ENCODE results near the gene TRIP10. TPM values are rescaled to one million over a fixed set of nuclear protein-coding genes. Genes with fewer than 3 reads are reported as not detected.
"Not testable (repeated sequence)": the region's sequence is repeated elsewhere in the genome, so short reads cannot be mapped to it uniquely, and the experiment has no call there.

The TRIP10 gene
- total RNA-seq, 3 donors from 2014 or later, result 56.9 to 98.1 (median 87.5) TPM

- Histone ChIP-seq H3K27ac (peak overlapping the region; percentile 70 to 83), H3K4me3 (no peak overlapping the region), H3K4me1 (peaks cover 13 to 28% of the 10 kb centered on the region in 2 donors), H3K27me3 (no peaks in the 10 kb centered on the region), H3K9me3 (no peaks in the 10 kb centered on the region), H3K36me3 (no peaks in the 10 kb centered on the region)
- no peak for DNase-seq (ENCODE audit: low spot score in 2 of 2)
- intact Hi-C loops (cut with DNase I; ENCODE audit: low total_unique reads), result loop anchor here (10.0 kb wide), 1 partner anchor 1048 kb away; the partner anchor contains the start of gene RPL36
- no peak for TF ChIP-seq CTCF (IDR thresholded peaks at IDR 0.05)
- TF ChIP-seq POLR2AphosphoS5 (IDR thresholded peaks at IDR 0.05), result no peak
- no peak for TF ChIP-seq POLR2A (IDR thresholded peaks at IDR 0.05)
Observed at GRCh38 chr19:6743066-6743465, 3.6 kb downstream of the TRIP10 start.

GRCh38 chr19:6743714-6744380 is 4.4 kb downstream of the TRIP10 start:
- intact Hi-C loops (cut with DNase I; ENCODE audit: low total_unique reads), result loop anchor here (10.0 kb wide), 1 partner anchor 1049 kb away; the partner anchor contains the start of gene RPL36
- H3K9me3 ChIP-seq, result no peaks in the 10 kb centered on the region
- no peaks in the 10 kb centered on the region for H3K27me3 ChIP-seq
- peaks cover 10 to 21% of the 10 kb centered on the region in 2 donors for H3K4me1 ChIP-seq
- H3K4me3 ChIP-seq, result peak overlapping the region in 2 of 3 donors; percentile 17 to 53
- peak overlapping the region; percentile 70 to 83 for H3K27ac ChIP-seq
- TF ChIP-seq CTCF (IDR thresholded peaks at IDR 0.05), result no peak
- no peak for TF ChIP-seq POLR2A (IDR thresholded peaks at IDR 0.05)
- no peak for TF ChIP-seq POLR2AphosphoS5 (IDR thresholded peaks at IDR 0.05)
- no peaks in the 10 kb centered on the region for H3K36me3 ChIP-seq
- DNase-seq (ENCODE audit: low spot score in 2 of 2), result no peak

- TF ChIP-seq POLR2AphosphoS5 (IDR thresholded peaks at IDR 0.05) (peak; percentile 32 to 59 (median 50)), POLR2A (IDR thresholded peaks at IDR 0.05) (no peak), CTCF (IDR thresholded peaks at IDR 0.05) (peak in 1 of 3 donors; percentile 16)
- intact Hi-C loops (cut with DNase I; ENCODE audit: low total_unique reads), result loop anchor here (5.0 to 10.0 kb wide), 2 partner anchors 832 to 1050 kb away; partner anchors contain the start of genes CAPS and RPL36
- H3K27me3 ChIP-seq, result no peaks in the 10 kb centered on the region
- peak; percentile 80 to 93 for DNase-seq (ENCODE audit: low spot score in 2 of 2)
- peak overlapping the region; percentile 17 to 53 (median 22) for H3K4me3 ChIP-seq
- peaks cover 10 to 17% of the 10 kb centered on the region in 2 donors for H3K4me1 ChIP-seq
- H3K27ac ChIP-seq, result peak overlapping the region; percentile 70 to 83
- no peaks in the 10 kb centered on the region for H3K36me3 ChIP-seq
- no peaks in the 10 kb centered on the region for H3K9me3 ChIP-seq
Observed at GRCh38 chr19:6744381-6745301, 5.2 kb downstream of the TRIP10 start.

- Histone ChIP-seq H3K9me3 (no peaks in the 10 kb centered on the region), H3K36me3 (no peaks in the 10 kb centered on the region), H3K27ac (peak overlapping the region; percentile 30 to 70), H3K4me1 (peaks cover 10 to 17% of the 10 kb centered on the region in 2 donors), H3K4me3 (no peak overlapping the region), H3K27me3 (no peaks in the 10 kb centered on the region)
- intact Hi-C loops (cut with DNase I; ENCODE audit: low total_unique reads), result loop anchor here (5.0 to 10.0 kb wide), 2 partner anchors 834 to 1051 kb away; partner anchors contain the start of genes CAPS and RPL36
- DNase-seq (ENCODE audit: low spot score in 2 of 2), result no peak
- TF ChIP-seq POLR2A (IDR thresholded peaks at IDR 0.05), result no peak
- TF ChIP-seq CTCF (IDR thresholded peaks at IDR 0.05), result no peak
- TF ChIP-seq POLR2AphosphoS5 (IDR thresholded peaks at IDR 0.05), result no peak
Observed at GRCh38 chr19:6745965-6746364, 6.5 kb downstream of the TRIP10 start.

- H3K4me3 ChIP-seq; H3K9me3 ChIP-seq; DNase-seq (ENCODE audit: low spot score in 2 of 2); H3K27me3 ChIP-seq; H3K36me3 ChIP-seq; H3K27ac ChIP-seq: not testable (repeated sequence)
- intact Hi-C loops (cut with DNase I; ENCODE audit: low total_unique reads), result loop anchor here (5.0 to 10.0 kb wide), 2 partner anchors 836 to 1054 kb away; partner anchors contain the start of genes CAPS and RPL36
- H3K4me1 ChIP-seq, result peaks cover 10 to 17% of the 10 kb centered on the region in 2 donors
Observed at GRCh38 chr19:6748543-6748942, 9.1 kb downstream of the TRIP10 start.
